ENCODE data around the gene TMPRSS3.

TMPRSS3 gene

DNA sequence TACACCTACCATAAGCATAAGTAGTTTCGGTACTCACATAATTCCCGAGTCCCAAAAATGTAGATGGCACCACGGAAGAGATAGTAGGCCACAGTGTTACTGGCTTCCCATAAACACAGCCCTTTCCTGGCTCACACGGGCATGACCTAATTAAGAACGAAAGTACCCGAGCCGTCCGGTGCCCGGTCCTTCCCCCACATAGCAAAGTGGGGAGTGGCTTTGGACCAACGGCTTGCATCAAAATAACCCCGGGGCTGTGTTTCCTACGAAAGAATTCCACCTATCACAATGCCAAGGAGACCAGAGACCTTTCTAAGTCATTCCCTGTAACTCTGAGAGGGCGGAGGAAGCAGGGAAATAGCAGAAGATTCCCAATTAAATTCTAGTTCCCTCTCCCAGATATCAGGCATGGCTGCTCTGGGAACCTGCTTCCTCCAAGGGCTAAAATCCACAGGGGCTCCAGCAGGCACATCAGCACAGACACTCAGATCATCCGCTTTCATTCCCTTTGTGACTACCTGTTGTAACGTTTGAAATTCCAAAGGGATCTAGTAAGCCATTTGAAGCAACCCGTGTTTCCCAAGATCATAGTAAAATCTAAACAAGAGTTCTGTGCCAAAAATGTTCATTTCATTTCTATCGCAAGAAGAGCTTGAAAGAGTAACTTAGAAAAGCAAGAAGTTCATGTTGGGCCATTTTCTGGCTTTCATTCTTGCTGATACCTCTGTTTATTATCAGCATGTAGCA is at the start of gene TMPRSS3:
Gene TMPRSS3 (minus strand): TSS at position 148 of the 747 bp plus-strand sequence. CDS start 635 bp downstream, outside the sequence.
- no peaks in the 10 kb centered on the region for H3K27me3 ChIP-seq (ENCODE audit: insufficient read depth, insufficient read length)
- no peak for TF ChIP-seq SUZ12 (IDR thresholded peaks at IDR 0.05; ENCODE audit: extremely low read depth, insufficient read depth, insufficient read length)
- no peak for TF ChIP-seq YY1 (IDR thresholded peaks at IDR 0.05; ENCODE audit: insufficient read depth, insufficient read length)
- TF ChIP-seq ZNF274 (IDR thresholded peaks at IDR 0.05; ENCODE audit: low read depth, low read length) = no peak
- H3K9me3 ChIP-seq (ENCODE audit: insufficient read depth, low read length) = no peaks in the 10 kb centered on the region
- no peak within 1 kb of the TSS for H3K9ac ChIP-seq (ENCODE audit: insufficient read length, low read depth)
- no peak for DNase-seq (ENCODE audit: low read depth, low spot score)
- H3K36me3 ChIP-seq (ENCODE audit: insufficient read depth, insufficient read length, low read length) = no peaks in the 10 kb centered on the region
- H3K4me3 ChIP-seq (ENCODE audit: insufficient read length, low read depth) = no peak within 1 kb of the TSS
- no peaks in the 10 kb centered on the region for H3K4me1 ChIP-seq (ENCODE audit: insufficient read depth, insufficient read length)

- Histone ChIP-seq H3K4me3 (ENCODE audit: insufficient read length, low read depth) (no peak overlapping the region), H3K4me1 (ENCODE audit: insufficient read depth, insufficient read length) (no peaks in the 10 kb centered on the region), H3K27me3 (ENCODE audit: insufficient read depth, insufficient read length) (no peaks in the 10 kb centered on the region), H3K9me3 (ENCODE audit: insufficient read depth, low read length) (no peaks in the 10 kb centered on the region), H3K9ac (ENCODE audit: insufficient read length, low read depth) (no peak overlapping the region), H3K36me3 (ENCODE audit: insufficient read depth, insufficient read length, low read length) (no peaks in the 10 kb centered on the region)
- no peak for DNase-seq (ENCODE audit: low read depth, low spot score)
- TF ChIP-seq ZNF274 (IDR thresholded peaks at IDR 0.05; ENCODE audit: low read depth, low read length) (no peak), YY1 (IDR thresholded peaks at IDR 0.05; ENCODE audit: insufficient read depth, insufficient read length) (no peak), SUZ12 (IDR thresholded peaks at IDR 0.05; ENCODE audit: extremely low read depth, insufficient read depth, insufficient read length) (no peak)
These were observed 49.5 kb upstream of the TMPRSS3 start for GRCh38 chr21:42445311-42445710.

DNA sequence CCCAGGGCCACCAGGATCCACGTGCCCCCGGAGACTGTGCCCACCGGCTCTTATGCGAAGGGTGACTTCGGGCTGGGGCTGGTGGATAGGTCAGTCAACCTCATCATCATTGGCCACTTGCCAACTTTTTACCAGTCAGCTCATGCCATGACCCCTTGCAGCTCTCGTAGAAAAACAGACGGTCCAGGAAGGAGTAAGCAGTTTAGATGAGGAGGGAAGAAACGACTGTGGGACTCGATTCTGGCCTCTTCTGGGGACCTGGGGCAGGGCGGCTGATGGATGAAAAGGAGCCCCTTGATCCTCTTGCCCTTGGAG is 48.9 kb upstream of the TMPRSS3 start:
- no peaks in the 10 kb centered on the region for H3K36me3 ChIP-seq (ENCODE audit: insufficient read depth, insufficient read length, low read length)
- TF ChIP-seq ZNF274 (IDR thresholded peaks at IDR 0.05; ENCODE audit: low read depth, low read length) (no peak), SUZ12 (IDR thresholded peaks at IDR 0.05; ENCODE audit: extremely low read depth, insufficient read depth, insufficient read length) (no peak), YY1 (IDR thresholded peaks at IDR 0.05; ENCODE audit: insufficient read depth, insufficient read length) (no peak)
- H3K9ac ChIP-seq (ENCODE audit: insufficient read length, low read depth) = no peak overlapping the region
- no peak overlapping the region for H3K4me3 ChIP-seq (ENCODE audit: insufficient read length, low read depth)
- peaks cover under 1% of the 10 kb centered on the region for H3K4me1 ChIP-seq (ENCODE audit: insufficient read depth, insufficient read length)
- no peak for DNase-seq (ENCODE audit: low read depth, low spot score)
- H3K27me3 ChIP-seq (ENCODE audit: insufficient read depth, insufficient read length) = no peaks in the 10 kb centered on the region
- no peaks in the 10 kb centered on the region for H3K9me3 ChIP-seq (ENCODE audit: insufficient read depth, low read length)

- H3K4me1 ChIP-seq (ENCODE audit: insufficient read depth, insufficient read length) = peaks cover 3% of the 10 kb centered on the region
- DNase-seq (ENCODE audit: low read depth, low spot score) = no peak
- TF ChIP-seq SUZ12 (IDR thresholded peaks at IDR 0.05; ENCODE audit: extremely low read depth, insufficient read depth, insufficient read length) (no peak), ZNF274 (IDR thresholded peaks at IDR 0.05; ENCODE audit: low read depth, low read length) (no peak), YY1 (IDR thresholded peaks at IDR 0.05; ENCODE audit: insufficient read depth, insufficient read length) (no peak)
- no peaks in the 10 kb centered on the region for H3K27me3 ChIP-seq (ENCODE audit: insufficient read depth, insufficient read length)
- H3K36me3 ChIP-seq (ENCODE audit: insufficient read depth, insufficient read length, low read length) = no peaks in the 10 kb centered on the region
- no peak overlapping the region for H3K4me3 ChIP-seq (ENCODE audit: insufficient read length, low read depth)
- no peak overlapping the region for H3K9ac ChIP-seq (ENCODE audit: insufficient read length, low read depth)
- H3K9me3 ChIP-seq (ENCODE audit: insufficient read depth, low read length) = no peaks in the 10 kb centered on the region
These were observed 48.3 kb upstream of the TMPRSS3 start for GRCh38 chr21:42443876-42444744.

GRCh38 chr21:42443181-42443785 is 47.4 kb upstream of the TMPRSS3 start:
- Histone ChIP-seq H3K4me1 (ENCODE audit: insufficient read depth, insufficient read length) (peaks cover 3% of the 10 kb centered on the region), H3K9ac (ENCODE audit: insufficient read length, low read depth) (no peak overlapping the region), H3K27me3 (ENCODE audit: insufficient read depth, insufficient read length) (no peaks in the 10 kb centered on the region), H3K36me3 (ENCODE audit: insufficient read depth, insufficient read length, low read length) (no peaks in the 10 kb centered on the region), H3K9me3 (ENCODE audit: insufficient read depth, low read length) (no peaks in the 10 kb centered on the region), H3K4me3 (ENCODE audit: insufficient read length, low read depth) (no peak overlapping the region)
- no peak for DNase-seq (ENCODE audit: low read depth, low spot score)
- no peak for TF ChIP-seq SUZ12 (IDR thresholded peaks at IDR 0.05; ENCODE audit: extremely low read depth, insufficient read depth, insufficient read length)
- no peak for TF ChIP-seq YY1 (IDR thresholded peaks at IDR 0.05; ENCODE audit: insufficient read depth, insufficient read length)
- TF ChIP-seq ZNF274 (IDR thresholded peaks at IDR 0.05; ENCODE audit: low read depth, low read length) = no peak

DNA sequence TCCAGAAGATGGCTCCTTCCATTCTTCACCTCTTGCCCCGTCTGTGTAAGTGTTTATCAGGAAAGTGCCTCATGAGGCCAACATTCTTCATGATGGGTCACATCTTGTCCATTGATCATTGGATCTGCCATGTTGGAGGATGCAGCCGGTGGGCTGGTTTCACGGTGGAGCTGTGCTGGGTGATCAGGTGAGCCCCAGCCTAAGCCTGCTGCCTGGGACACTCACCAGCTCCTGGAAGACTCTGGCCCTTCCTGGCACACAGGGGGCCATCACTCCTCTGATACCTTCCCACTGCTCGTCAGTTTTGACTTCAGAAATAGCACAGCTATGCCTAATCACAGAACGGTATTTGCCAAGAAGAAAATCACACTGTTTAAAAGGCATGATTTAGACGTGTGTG is 46.1 kb upstream of the TMPRSS3 start:
- Histone ChIP-seq H3K27me3 (ENCODE audit: insufficient read depth, insufficient read length) (no peaks in the 10 kb centered on the region), H3K4me3 (ENCODE audit: insufficient read length, low read depth) (no peak overlapping the region), H3K9ac (ENCODE audit: insufficient read length, low read depth) (no peak overlapping the region), H3K9me3 (ENCODE audit: insufficient read depth, low read length) (no peaks in the 10 kb centered on the region; the same call in 1 of the 2 replicates), H3K4me1 (ENCODE audit: insufficient read depth, insufficient read length) (peaks cover 3% of the 10 kb centered on the region), H3K36me3 (ENCODE audit: insufficient read depth, insufficient read length, low read length) (no peaks in the 10 kb centered on the region)
- DNase-seq (ENCODE audit: low read depth, low spot score) = no peak
- TF ChIP-seq YY1 (IDR thresholded peaks at IDR 0.05; ENCODE audit: insufficient read depth, insufficient read length) (no peak), SUZ12 (IDR thresholded peaks at IDR 0.05; ENCODE audit: extremely low read depth, insufficient read depth, insufficient read length) (no peak), ZNF274 (IDR thresholded peaks at IDR 0.05; ENCODE audit: low read depth, low read length) (no peak)

Measured in NT2/D1 (cell line).